SU-DHL-6 (cell line): ENCODE results near the gene SLC66A1.

Source experiments
- EZH2phosphoT487 ChIP-seq: fragments of 200-600 bp; sonication (generic), shearing (Covaris generic); conservative IDR thresholded peaks from 2 replicates; pipeline ENCODE4 v1.6.1; 2018; ENCODE audit warnings: mild to moderate bottlenecking, antibody characterized with exemption, low read length, moderate library complexity, mixed read lengths
- TF ChIP-seq, protein P1 (sequence below): fragments of 200-600 bp; sonication (generic); IDR thresholded peaks from one replicate; pipeline ENCODE4 v1.5.1; 2017; ENCODE audit warnings: antibody characterized with exemption, mild to moderate bottlenecking, low read length, moderate library complexity; ENCODE audit not compliant: insufficient read depth, poor library complexity, severe bottlenecking

GRCh38 chr1:19360432-19360831 lies 48.3 kb downstream of the SLC66A1 start:
- TF ChIP-seq, protein P1, sequence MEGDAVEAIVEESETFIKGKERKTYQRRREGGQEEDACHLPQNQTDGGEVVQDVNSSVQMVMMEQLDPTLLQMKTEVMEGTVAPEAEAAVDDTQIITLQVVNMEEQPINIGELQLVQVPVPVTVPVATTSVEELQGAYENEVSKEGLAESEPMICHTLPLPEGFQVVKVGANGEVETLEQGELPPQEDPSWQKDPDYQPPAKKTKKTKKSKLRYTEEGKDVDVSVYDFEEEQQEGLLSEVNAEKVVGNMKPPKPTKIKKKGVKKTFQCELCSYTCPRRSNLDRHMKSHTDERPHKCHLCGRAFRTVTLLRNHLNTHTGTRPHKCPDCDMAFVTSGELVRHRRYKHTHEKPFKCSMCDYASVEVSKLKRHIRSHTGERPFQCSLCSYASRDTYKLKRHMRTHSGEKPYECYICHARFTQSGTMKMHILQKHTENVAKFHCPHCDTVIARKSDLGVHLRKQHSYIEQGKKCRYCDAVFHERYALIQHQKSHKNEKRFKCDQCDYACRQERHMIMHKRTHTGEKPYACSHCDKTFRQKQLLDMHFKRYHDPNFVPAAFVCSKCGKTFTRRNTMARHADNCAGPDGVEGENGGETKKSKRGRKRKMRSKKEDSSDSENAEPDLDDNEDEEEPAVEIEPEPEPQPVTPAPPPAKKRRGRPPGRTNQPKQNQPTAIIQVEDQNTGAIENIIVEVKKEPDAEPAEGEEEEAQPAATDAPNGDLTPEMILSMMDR = no peak
- no peak for TF ChIP-seq EZH2phosphoT487
